ENCODE measurements around the gene NRIP1. TPM values are rescaled to one million over a fixed set of nuclear protein-coding genes. Genes with fewer than 3 reads are reported as not detected.
A peak's percentile ranks its signal among the peaks of the same experiment; 100 is the strongest.

Gene NRIP1
- polyA plus RNA-seq, 1 donor (not counting 4 experiments of a cell fraction or from before 2014, with no cell fraction given), result 25.5 TPM

DNA sequence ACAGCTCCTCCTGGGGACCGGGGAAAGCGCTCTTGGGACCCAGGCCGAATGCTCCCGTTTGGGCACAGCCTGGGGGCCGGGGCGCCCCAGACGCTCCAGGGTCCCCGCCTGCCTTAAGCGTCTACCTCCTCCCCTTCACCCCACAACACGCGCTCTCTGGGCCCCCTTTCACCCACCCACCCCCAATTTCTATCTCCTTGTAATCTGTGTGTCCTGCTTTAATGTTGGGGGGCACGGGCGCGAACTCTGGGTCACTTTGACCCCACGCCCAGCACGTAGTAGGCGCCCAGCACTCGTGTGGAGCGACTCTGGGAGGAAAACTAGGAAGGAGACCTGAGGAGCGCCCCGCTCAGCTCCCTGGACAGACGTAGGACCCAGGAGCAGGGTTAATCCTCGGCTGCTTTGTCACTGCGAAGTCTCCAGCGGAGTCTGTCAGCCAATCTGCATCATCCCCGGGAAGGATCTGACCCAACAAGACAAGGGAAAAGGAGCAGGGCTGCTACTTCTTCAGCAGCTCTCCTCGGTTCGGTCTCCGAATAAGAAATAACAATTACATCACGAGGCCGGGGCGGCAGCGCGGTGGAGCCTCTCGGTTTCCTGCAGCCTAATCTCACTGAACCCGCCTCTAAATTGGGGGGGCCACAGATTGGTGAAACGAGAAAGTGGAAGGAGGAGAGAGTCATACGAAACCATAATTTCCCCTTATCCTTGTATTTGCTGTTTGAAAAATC lies 757 bp upstream of the NRIP1 start:
- H3K79me2 ChIP-seq (ENCODE audit: control insufficient read depth, insufficient read depth, low read length), result peaks cover 41% of the 10 kb centered on the region
- H3K9ac ChIP-seq (ENCODE audit: control insufficient read depth, extremely low read depth, insufficient read depth, low read length), result peak overlapping the region; percentile 92
- peak overlapping the region; percentile 77 to 88 (median 85) for H3K4me3 ChIP-seq (ENCODE audit: control insufficient read depth in 2 of 3, extremely low read depth in 1 of 3, insufficient read depth in 2 of 3, low read depth in 1 of 3, low read length in 3 of 3)
- peak overlapping the region; percentile 96 for H3K27ac ChIP-seq (ENCODE audit: control insufficient read depth, insufficient read depth, low read length)
- dilution Hi-C loops (cut with MboI; ENCODE audit: extremely low pct_ligation_motif_present, low sequenced_read_pairs), result no loop called here
- no peak for FAIRE-seq
- H3K9me1 ChIP-seq (ENCODE audit: control insufficient read depth, extremely low read depth, insufficient read depth, low read length), result peaks cover 3% of the 10 kb centered on the region
- no peak for DNase-seq (ENCODE audit: low read depth, low spot score)
- H3K9me3 ChIP-seq (ENCODE audit: control insufficient read depth, low read depth, low read length), result no peaks in the 10 kb centered on the region
- peaks cover 17% of the 10 kb centered on the region for H3K4me1 ChIP-seq (ENCODE audit: control insufficient read depth, extremely low read depth, insufficient read depth, low read length)
- no peaks in the 10 kb centered on the region for H3K36me3 ChIP-seq (ENCODE audit: control insufficient read depth in 2 of 2, extremely low read depth in 1 of 2, insufficient read depth in 2 of 2, low read length in 2 of 2)
- peak overlapping the region; percentile 95 for H3K4me2 ChIP-seq (ENCODE audit: control insufficient read depth, extremely low read depth, insufficient read depth, low read depth, low read length)
- peak overlapping the region; percentile 62 for H2AFZ ChIP-seq (ENCODE audit: control insufficient read depth, low read length)
- TF ChIP-seq EZH2 (IDR thresholded peaks at IDR 0.05; ENCODE audit: low read length), result no peak
- TF ChIP-seq, protein P1, sequence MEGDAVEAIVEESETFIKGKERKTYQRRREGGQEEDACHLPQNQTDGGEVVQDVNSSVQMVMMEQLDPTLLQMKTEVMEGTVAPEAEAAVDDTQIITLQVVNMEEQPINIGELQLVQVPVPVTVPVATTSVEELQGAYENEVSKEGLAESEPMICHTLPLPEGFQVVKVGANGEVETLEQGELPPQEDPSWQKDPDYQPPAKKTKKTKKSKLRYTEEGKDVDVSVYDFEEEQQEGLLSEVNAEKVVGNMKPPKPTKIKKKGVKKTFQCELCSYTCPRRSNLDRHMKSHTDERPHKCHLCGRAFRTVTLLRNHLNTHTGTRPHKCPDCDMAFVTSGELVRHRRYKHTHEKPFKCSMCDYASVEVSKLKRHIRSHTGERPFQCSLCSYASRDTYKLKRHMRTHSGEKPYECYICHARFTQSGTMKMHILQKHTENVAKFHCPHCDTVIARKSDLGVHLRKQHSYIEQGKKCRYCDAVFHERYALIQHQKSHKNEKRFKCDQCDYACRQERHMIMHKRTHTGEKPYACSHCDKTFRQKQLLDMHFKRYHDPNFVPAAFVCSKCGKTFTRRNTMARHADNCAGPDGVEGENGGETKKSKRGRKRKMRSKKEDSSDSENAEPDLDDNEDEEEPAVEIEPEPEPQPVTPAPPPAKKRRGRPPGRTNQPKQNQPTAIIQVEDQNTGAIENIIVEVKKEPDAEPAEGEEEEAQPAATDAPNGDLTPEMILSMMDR (optimal IDR thresholded peaks at IDR 0.05 in 1 of 3, IDR thresholded peaks at IDR 0.05 in 1 of 3, conservative IDR thresholded peaks at IDR 0.05 in 1 of 3; ENCODE audit: extremely low read depth in 1 of 3, insufficient read depth in 2 of 3, low read length in 3 of 3), result no peak
- no peaks in the 10 kb centered on the region for H4K20me1 ChIP-seq (ENCODE audit: control insufficient read depth, extremely low read depth, insufficient read depth, low read length)
- H3K27me3 ChIP-seq (ENCODE audit: control insufficient read depth, extremely low read depth, insufficient read depth, low read length), result no peaks in the 10 kb centered on the region

- H3K27me3 ChIP-seq (ENCODE audit: control insufficient read depth, extremely low read depth, insufficient read depth, low read length), result no peaks in the 10 kb centered on the region
- no peak for DNase-seq (ENCODE audit: low read depth, low spot score)
- no peaks in the 10 kb centered on the region for H3K36me3 ChIP-seq (ENCODE audit: control insufficient read depth in 2 of 2, extremely low read depth in 1 of 2, insufficient read depth in 2 of 2, low read length in 2 of 2)
- peak overlapping the region; percentile 92 for H3K9ac ChIP-seq (ENCODE audit: control insufficient read depth, extremely low read depth, insufficient read depth, low read length)
- H3K4me3 ChIP-seq (ENCODE audit: control insufficient read depth in 2 of 3, extremely low read depth in 1 of 3, insufficient read depth in 2 of 3, low read depth in 1 of 3, low read length in 3 of 3), result peak overlapping the region; percentile 85 to 99 (median 93)
- peaks cover 23% of the 10 kb centered on the region for H3K4me1 ChIP-seq (ENCODE audit: control insufficient read depth, extremely low read depth, insufficient read depth, low read length)
- H4K20me1 ChIP-seq (ENCODE audit: control insufficient read depth, extremely low read depth, insufficient read depth, low read length), result peaks cover under 1% of the 10 kb centered on the region
- H2AFZ ChIP-seq (ENCODE audit: control insufficient read depth, low read length), result no peak overlapping the region
- dilution Hi-C loops (cut with MboI; ENCODE audit: extremely low pct_ligation_motif_present, low sequenced_read_pairs), result no loop called here
- peaks cover 57% of the 10 kb centered on the region for H3K79me2 ChIP-seq (ENCODE audit: control insufficient read depth, insufficient read depth, low read length)
- peaks cover 3% of the 10 kb centered on the region for H3K9me1 ChIP-seq (ENCODE audit: control insufficient read depth, extremely low read depth, insufficient read depth, low read length)
- peak overlapping the region; percentile 83 for H3K4me2 ChIP-seq (ENCODE audit: control insufficient read depth, extremely low read depth, insufficient read depth, low read depth, low read length)
- peak overlapping the region; percentile 96 for H3K27ac ChIP-seq (ENCODE audit: control insufficient read depth, insufficient read depth, low read length)
- FAIRE-seq, result no peak
- H3K9me3 ChIP-seq (ENCODE audit: control insufficient read depth, low read depth, low read length), result no peaks in the 10 kb centered on the region
- TF ChIP-seq, protein P1 (optimal IDR thresholded peaks at IDR 0.05 in 1 of 3, IDR thresholded peaks at IDR 0.05 in 1 of 3, conservative IDR thresholded peaks at IDR 0.05 in 1 of 3; ENCODE audit: extremely low read depth in 1 of 3, insufficient read depth in 2 of 3, low read length in 3 of 3), result no peak
- TF ChIP-seq EZH2 (IDR thresholded peaks at IDR 0.05; ENCODE audit: low read length), result no peak
Measured at GRCh38 chr21:15063814-15064575, 805 bp downstream of the NRIP1 start.
